Ishikawa (cell line): ENCODE data around the gene PLEKHO2.

Source experiments
- CEBPB ChIP-seq: IDR thresholded peaks from 2 replicates; pipeline ENCODE4 v1.6.1; 2012
- CREB1 ChIP-seq: IDR thresholded peaks from 2 replicates; pipeline ENCODE4 v1.6.1; 2012; ENCODE audit warnings: low read depth
- EGR1 ChIP-seq: IDR thresholded peaks from 2 replicates; pipeline ENCODE4 v1.6.1; 2012
- EP300 ChIP-seq: IDR thresholded peaks from 2 replicates; pipeline ENCODE4 v1.6.1; 2012; ENCODE audit warnings: borderline replicate concordance
- FOXM1 ChIP-seq: IDR thresholded peaks from 2 replicates; pipeline ENCODE4 v1.6.1; 2012; ENCODE audit warnings: low read depth, borderline replicate concordance
- MAX ChIP-seq: IDR thresholded peaks from 2 replicates; pipeline ENCODE4 v1.6.1; 2012
- NFIC ChIP-seq: IDR thresholded peaks from 2 replicates; pipeline ENCODE4 v1.6.1; 2012
- RAD21 ChIP-seq: IDR thresholded peaks from 2 replicates; pipeline ENCODE4 v1.6.1; 2012; ENCODE audit warnings: low read depth
- TAF1 ChIP-seq: IDR thresholded peaks from 2 replicates; pipeline ENCODE4 v1.6.1; 2012; ENCODE audit warnings: low read depth, mild to moderate bottlenecking
- TCF12 ChIP-seq: IDR thresholded peaks from 2 replicates; pipeline ENCODE4 v1.6.1; 2012; ENCODE audit warnings: low read depth
- TEAD4 ChIP-seq: IDR thresholded peaks from 2 replicates; pipeline ENCODE4 v1.6.1; 2012
- YY1 ChIP-seq: IDR thresholded peaks from 2 replicates; pipeline ENCODE4 v1.6.1; 2012; ENCODE audit warnings: low read depth
- ZBTB7A ChIP-seq: IDR thresholded peaks from 2 replicates; pipeline ENCODE4 v1.6.1; 2012; ENCODE audit warnings: low read depth
- TF ChIP-seq, protein P1 (sequence below): IDR thresholded peaks from 2 replicates; pipeline ENCODE4 v1.6.1; 2012; ENCODE audit warnings: low read depth, mild to moderate bottlenecking
- TF ChIP-seq, protein P2 (sequence below): IDR thresholded peaks from 2 replicates; pipeline ENCODE4 v1.6.1; 2012

The PLEKHO2 gene, protein sequence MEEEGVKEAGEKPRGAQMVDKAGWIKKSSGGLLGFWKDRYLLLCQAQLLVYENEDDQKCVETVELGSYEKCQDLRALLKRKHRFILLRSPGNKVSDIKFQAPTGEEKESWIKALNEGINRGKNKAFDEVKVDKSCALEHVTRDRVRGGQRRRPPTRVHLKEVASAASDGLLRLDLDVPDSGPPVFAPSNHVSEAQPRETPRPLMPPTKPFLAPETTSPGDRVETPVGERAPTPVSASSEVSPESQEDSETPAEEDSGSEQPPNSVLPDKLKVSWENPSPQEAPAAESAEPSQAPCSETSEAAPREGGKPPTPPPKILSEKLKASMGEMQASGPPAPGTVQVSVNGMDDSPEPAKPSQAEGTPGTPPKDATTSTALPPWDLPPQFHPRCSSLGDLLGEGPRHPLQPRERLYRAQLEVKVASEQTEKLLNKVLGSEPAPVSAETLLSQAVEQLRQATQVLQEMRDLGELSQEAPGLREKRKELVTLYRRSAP

DNA sequence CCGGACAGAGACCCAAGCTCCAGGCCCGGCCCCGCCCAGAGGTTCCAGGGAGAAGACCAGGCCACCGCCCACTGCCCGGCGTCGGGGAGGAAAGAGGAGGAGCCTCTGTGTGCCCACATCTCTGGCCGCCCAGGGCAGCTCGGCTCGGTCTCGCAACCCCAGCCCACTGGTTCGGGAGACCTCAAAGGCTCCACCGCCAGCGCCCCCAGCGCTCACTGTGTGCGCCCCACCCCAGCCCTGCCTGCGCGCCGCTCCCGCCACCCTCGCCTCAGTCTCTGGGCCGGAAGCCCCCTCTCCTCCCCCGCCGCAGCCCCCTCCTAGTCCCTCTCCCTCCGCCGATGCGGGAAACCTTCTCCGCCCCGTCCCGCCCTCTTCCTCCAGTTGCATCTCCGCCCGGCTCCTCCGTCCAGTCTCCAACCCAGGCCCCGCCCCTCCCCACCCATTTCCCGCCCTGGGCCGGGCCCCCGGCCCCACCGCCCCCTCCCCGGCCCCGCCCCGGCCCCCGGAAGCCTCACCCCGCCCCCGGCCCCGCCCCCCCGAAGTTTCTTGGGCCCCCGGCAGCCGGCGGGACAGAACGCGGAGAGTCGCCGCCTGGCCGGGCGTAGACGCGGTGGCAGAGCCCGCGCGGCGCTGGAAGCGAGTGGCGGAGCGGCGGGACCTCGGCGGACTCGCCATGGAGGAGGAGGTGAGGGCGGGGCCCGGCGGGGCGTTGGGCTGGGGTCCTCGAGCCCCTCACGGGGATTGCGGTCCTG lies at the start of gene PLEKHO2:
PLEKHO2 (plus strand) TSS at position 572 of the 752 bp plus-strand sequence; CDS start at position 674, 102 bp downstream.
- TF ChIP-seq FOXM1, result no peak
- TF ChIP-seq EP300, result no peak
- no peak for TF ChIP-seq RAD21
- TF ChIP-seq EGR1, result peak; percentile 58
- TF ChIP-seq MAX, result peak; percentile 35; the same call in 1 of the 2 replicates
- peak; percentile 25; the same call in 1 of the 2 replicates for TF ChIP-seq TCF12
- no peak for TF ChIP-seq CREB1
- TF ChIP-seq YY1, result no peak
- TF ChIP-seq TEAD4, result no peak
- TF ChIP-seq NFIC, result no peak
- TF ChIP-seq, protein P1, sequence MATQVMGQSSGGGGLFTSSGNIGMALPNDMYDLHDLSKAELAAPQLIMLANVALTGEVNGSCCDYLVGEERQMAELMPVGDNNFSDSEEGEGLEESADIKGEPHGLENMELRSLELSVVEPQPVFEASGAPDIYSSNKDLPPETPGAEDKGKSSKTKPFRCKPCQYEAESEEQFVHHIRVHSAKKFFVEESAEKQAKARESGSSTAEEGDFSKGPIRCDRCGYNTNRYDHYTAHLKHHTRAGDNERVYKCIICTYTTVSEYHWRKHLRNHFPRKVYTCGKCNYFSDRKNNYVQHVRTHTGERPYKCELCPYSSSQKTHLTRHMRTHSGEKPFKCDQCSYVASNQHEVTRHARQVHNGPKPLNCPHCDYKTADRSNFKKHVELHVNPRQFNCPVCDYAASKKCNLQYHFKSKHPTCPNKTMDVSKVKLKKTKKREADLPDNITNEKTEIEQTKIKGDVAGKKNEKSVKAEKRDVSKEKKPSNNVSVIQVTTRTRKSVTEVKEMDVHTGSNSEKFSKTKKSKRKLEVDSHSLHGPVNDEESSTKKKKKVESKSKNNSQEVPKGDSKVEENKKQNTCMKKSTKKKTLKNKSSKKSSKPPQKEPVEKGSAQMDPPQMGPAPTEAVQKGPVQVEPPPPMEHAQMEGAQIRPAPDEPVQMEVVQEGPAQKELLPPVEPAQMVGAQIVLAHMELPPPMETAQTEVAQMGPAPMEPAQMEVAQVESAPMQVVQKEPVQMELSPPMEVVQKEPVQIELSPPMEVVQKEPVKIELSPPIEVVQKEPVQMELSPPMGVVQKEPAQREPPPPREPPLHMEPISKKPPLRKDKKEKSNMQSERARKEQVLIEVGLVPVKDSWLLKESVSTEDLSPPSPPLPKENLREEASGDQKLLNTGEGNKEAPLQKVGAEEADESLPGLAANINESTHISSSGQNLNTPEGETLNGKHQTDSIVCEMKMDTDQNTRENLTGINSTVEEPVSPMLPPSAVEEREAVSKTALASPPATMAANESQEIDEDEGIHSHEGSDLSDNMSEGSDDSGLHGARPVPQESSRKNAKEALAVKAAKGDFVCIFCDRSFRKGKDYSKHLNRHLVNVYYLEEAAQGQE, result no peak
- TF ChIP-seq, protein P2, sequence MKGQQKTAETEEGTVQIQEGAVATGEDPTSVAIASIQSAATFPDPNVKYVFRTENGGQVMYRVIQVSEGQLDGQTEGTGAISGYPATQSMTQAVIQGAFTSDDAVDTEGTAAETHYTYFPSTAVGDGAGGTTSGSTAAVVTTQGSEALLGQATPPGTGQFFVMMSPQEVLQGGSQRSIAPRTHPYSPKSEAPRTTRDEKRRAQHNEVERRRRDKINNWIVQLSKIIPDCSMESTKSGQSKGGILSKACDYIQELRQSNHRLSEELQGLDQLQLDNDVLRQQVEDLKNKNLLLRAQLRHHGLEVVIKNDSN, result no peak
- no peak for TF ChIP-seq CEBPB
- peak; percentile 86; the same call in 1 of the 2 replicates for TF ChIP-seq ZBTB7A
- TF ChIP-seq TAF1, result peak; percentile 82

- no peak for TF ChIP-seq CEBPB
- TF ChIP-seq EP300, result no peak
- TF ChIP-seq CREB1, result no peak
- no peak for TF ChIP-seq FOXM1
- no peak for TF ChIP-seq YY1
- TF ChIP-seq TCF12, result no peak
- TF ChIP-seq, protein P1, result no peak
- no peak for TF ChIP-seq RAD21
- TF ChIP-seq TAF1, result no peak
- no peak for TF ChIP-seq ZBTB7A
- TF ChIP-seq MAX, result no peak
- TF ChIP-seq TEAD4, result no peak
- no peak for TF ChIP-seq EGR1
- TF ChIP-seq, protein P2, result no peak
- TF ChIP-seq NFIC, result no peak
Measured at GRCh38 chr15:64792282-64792681, 49.4 kb upstream of the PLEKHO2 start.

- peak; percentile 61; the same call in 1 of the 2 replicates for TF ChIP-seq CEBPB
Measured at GRCh38 chr15:64795299-64795698, 46.4 kb upstream of the PLEKHO2 start.

DNA sequence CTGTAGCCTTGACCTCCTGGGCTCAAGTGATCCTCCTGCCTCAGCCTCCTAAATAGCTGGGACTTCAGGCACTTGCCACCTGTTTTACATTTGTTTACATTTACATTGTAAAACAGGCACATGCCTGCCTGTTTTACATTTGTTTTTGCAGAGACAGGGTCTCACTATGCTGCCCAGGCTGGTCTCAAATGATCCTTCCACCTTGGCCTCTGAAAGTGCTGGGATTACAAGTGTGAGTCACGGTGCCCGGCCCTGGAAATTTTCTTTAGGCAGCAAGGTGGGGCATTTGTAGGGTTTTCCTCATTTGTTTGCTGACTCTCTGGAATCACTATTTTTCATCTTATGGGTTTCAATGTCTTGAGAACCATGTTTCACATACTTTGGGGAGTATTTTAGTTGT lies 41.2 kb upstream of the PLEKHO2 start:
- TF ChIP-seq CREB1, result no peak
- TF ChIP-seq TCF12, result no peak
- TF ChIP-seq TEAD4, result no peak
- TF ChIP-seq YY1, result no peak
- TF ChIP-seq, protein P1, result no peak
- TF ChIP-seq, protein P2, result no peak
- TF ChIP-seq MAX, result no peak
- no peak for TF ChIP-seq CEBPB
- TF ChIP-seq NFIC, result no peak
- no peak for TF ChIP-seq FOXM1
- no peak for TF ChIP-seq RAD21
- no peak for TF ChIP-seq EP300
- no peak for TF ChIP-seq EGR1
- TF ChIP-seq ZBTB7A, result no peak
- TF ChIP-seq TAF1, result no peak
